ENCODE results near the gene SCYGR7.

Gene SCYGR7

GRCh38 chr2:227759411-227760118 is 31.4 kb downstream of the SCYGR7 start:
- DNase-seq (ENCODE audit: low spot score): no peak

- DNase-seq (ENCODE audit: low spot score): no peak
Measured at GRCh38 chr2:227761740-227762476, 33.8 kb downstream of the SCYGR7 start.

- DNase-seq (ENCODE audit: low spot score): no peak
Measured at GRCh38 chr2:227765788-227766372, 37.7 kb downstream of the SCYGR7 start.

- DNase-seq (ENCODE audit: low spot score): peak; percentile 69
Measured at GRCh38 chr2:227766373-227766883, 38.3 kb downstream of the SCYGR7 start.

DNA sequence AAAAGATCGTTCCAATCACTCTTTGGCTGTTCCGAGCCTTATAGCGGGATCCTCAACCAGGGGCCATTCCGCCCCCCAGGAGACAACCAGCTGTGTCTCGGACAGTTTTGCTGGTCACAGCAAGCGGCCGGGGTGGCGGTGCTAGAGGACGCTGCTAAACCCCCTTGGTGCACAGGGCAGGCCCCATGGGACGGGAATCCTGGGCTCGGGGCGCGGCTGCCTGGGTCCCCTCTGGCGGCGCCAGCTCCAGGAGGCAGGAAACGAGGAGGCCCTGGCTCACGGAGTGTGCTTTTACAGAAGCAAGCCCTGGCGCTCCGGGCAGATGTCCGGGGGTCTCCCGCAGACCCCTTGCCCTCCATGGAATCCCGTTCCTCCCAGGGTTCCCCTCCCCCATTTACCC is 39.7 kb downstream of the SCYGR7 start:
- no peak for DNase-seq (ENCODE audit: low spot score)

- no peak for DNase-seq (ENCODE audit: low spot score)
Measured at GRCh38 chr2:227772197-227772661, 44.1 kb downstream of the SCYGR7 start.

DNA sequence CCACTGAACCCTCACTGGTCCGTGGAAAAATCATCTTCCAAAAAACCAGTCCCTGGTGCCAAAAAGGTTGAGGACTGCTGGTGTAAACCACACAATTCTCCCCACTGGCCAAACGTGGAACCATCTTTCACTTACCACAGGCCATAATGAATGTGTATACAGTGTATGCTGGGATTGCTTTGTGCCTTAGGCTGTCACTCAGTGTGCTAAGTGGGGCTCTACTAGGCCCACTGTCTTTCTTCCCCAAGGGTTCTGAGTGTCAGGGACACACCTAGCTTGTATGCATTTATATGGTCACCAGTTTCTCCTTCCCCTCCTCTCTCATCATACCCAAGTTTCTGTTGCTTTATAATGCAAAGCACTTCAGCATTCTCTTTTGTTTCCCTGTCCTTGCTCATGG is 44.8 kb downstream of the SCYGR7 start:
- DNase-seq (ENCODE audit: low spot score): no peak

GRCh38 chr2:227774011-227774624 is 46.0 kb downstream of the SCYGR7 start:
- DNase-seq (ENCODE audit: low spot score): no peak

DNA sequence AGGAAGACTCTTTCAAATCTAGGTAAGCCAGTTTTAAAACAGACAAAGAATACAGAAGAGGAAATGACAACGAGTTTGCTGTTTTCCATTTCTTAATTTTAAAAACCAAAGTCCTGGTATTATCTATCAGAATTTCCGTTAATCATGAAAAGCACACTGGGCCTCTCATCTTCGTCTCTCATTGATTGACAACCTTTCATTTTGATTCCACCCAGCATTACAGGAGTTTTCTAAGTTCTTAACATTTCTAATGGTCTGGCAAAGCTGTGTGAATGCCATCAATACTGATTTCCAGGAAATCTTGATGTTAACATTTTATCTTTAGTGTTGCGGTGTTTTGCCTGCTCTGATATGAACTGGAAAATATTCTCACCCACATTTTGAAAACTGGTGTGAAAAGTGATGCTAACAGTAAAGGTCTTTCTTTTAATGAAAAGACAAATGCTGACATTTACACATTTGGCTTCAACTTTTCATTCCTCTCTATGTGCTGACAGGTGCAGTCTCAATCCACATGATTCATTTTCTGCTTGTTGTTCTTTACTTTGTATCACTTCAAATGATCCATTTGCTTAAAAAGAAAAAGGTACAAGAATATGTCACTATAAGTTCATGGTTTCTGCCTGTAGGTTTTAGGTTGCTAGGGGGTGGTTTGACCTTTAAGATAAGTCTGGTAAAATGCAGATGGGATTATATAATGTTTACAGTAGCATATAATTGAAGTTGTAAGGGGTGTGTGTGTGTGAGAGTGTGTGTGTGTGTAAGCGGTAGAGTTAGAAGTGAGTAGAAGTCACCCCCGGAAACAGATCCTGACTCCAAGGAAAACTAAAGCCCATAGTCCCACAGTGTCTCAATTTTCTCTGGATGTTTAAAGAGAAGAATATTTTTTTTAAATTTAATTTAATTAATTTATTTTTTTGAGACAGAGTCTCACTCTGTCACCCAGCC is 47.0 kb downstream of the SCYGR7 start:
- DNase-seq (ENCODE audit: low spot score): no peak
